Stimulated activated CD4-positive, alpha-beta T cell treated with anti-CD3 and anti-CD28 coated beads, TNF-alpha, amount 100 ng/mL, for 24 hours (primary cell): Measurements from ENCODE around the gene MYMX.

Experiments used
- DNase-seq, 3 experiments: peaks; one replicate each; pipeline ENCODE4 v3.0.0-alpha.2; 2020; ENCODE audit warnings: low read depth in 3 of 3

MYMX gene

GRCh38 chr6:44264154-44265006, 47.7 kb downstream of the MYMX start:
- no peak for DNase-seq

- peak; percentile 92 to 95 (median 95) for DNase-seq
Measured at GRCh38 chr6:44265007-44265721, 48.4 kb downstream of the MYMX start, which contains the start of gene NFKBIE. TSS of gene NFKBIE (minus strand) at chr6:44265551. CDS start at chr6:44265346, 205 bp downstream.

- no peak for DNase-seq
Measured at GRCh38 chr6:44265722-44266233, 49.1 kb downstream of the MYMX start.

GRCh38 chr6:44266347-44266746, 49.6 kb downstream of the MYMX start:
- no peak for DNase-seq

- DNase-seq: no peak
Measured at GRCh38 chr6:44267252-44267651, 50.5 kb downstream of the MYMX start.
